ENCODE results near the gene KCNAB1.

KCNAB1 gene

DNA sequence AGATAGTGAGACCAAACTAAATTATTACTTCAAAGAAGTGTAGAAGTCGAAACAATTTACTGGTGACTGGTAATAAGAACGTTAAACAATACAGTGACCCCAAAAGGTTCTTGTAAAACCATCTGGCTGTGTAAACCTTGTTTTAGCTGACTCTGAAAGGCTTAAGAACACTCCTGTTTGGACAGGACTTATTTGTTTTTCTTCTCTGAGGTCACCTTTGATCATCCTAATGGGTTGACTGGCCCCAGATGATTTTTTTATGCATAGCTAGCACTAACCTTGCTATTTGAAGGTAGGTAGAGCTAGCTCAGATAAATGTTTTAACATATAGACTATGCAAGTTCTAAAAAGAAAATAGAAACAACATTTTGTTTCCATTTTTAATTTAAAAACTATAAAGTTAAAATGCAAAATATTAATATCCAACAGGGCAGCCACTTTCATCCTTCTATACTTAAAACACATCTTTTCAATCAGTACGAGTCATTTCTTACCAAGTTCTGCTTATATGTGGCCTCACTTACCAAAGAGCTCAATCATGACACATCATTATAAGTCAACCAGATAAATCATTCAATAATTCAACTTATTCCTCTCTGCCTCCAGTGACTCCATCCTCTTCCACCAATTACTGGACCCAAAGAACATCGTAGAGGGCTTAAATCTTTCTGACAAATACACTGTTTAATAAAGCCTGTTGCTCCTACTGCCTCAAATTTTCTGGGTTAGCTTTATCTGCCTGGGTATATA lies 275.8 kb downstream of the KCNAB1 start:
- no peak overlapping the region for H3K4me3 ChIP-seq (replicated peaks; ENCODE audit: low read depth, low read length)
- TF ChIP-seq, protein P1, sequence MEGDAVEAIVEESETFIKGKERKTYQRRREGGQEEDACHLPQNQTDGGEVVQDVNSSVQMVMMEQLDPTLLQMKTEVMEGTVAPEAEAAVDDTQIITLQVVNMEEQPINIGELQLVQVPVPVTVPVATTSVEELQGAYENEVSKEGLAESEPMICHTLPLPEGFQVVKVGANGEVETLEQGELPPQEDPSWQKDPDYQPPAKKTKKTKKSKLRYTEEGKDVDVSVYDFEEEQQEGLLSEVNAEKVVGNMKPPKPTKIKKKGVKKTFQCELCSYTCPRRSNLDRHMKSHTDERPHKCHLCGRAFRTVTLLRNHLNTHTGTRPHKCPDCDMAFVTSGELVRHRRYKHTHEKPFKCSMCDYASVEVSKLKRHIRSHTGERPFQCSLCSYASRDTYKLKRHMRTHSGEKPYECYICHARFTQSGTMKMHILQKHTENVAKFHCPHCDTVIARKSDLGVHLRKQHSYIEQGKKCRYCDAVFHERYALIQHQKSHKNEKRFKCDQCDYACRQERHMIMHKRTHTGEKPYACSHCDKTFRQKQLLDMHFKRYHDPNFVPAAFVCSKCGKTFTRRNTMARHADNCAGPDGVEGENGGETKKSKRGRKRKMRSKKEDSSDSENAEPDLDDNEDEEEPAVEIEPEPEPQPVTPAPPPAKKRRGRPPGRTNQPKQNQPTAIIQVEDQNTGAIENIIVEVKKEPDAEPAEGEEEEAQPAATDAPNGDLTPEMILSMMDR (IDR thresholded peaks at IDR 0.05; ENCODE audit: low read length, missing control alignments): no peak
- no peak for DNase-seq (ENCODE audit: low read depth)

DNA sequence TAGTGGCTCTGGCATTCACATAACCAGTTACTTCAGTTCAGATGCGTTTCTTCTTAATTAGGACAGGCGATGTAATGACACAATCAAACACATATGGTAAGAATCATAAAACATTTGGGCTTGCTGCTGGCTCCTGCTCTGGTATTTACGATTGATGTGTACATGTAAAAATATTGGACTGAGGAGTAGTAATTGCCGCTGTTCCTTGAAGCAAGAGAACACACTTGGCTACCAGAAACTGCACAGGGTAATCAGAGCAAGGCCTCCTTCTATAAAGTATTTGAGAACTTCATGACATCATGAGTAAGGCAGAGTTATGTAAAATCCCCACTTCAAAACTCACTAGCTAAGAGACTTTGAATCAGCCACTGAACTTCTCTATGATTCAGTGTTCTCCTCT lies 276.5 kb downstream of the KCNAB1 start:
- no peak for DNase-seq (ENCODE audit: low read depth)
- TF ChIP-seq, protein P1 (IDR thresholded peaks at IDR 0.05; ENCODE audit: low read length, missing control alignments): no peak

DNA sequence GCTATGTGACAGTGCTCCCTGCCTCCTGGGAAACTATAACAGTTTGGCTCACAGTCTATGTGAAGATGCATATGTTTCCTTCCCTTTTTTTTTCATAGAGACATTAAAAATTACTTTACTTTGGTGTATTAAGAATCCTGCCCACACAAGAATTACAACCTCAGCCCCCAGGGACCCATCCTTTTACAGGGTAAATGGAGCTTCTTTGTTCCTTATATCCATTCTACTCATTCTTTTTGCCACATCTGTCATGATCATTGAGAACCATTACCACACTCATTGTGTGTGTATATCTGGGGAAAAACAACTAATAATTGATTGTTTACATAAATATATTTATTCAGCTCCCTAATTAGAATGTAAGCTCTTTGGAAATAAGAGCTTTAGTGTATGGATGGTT lies 277.2 kb downstream of the KCNAB1 start:
- TF ChIP-seq, protein P1 (IDR thresholded peaks at IDR 0.05; ENCODE audit: low read length, missing control alignments): no peak
- H3K4me3 ChIP-seq (replicated peaks; ENCODE audit: low read depth, low read length): no peak overlapping the region
- no peak for DNase-seq (ENCODE audit: low read depth)

More for the DNA sequence above, 276.5 kb downstream of the KCNAB1 start:
- H3K4me3 ChIP-seq (replicated peaks; ENCODE audit: low read depth, low read length): no peak overlapping the region

DNA sequence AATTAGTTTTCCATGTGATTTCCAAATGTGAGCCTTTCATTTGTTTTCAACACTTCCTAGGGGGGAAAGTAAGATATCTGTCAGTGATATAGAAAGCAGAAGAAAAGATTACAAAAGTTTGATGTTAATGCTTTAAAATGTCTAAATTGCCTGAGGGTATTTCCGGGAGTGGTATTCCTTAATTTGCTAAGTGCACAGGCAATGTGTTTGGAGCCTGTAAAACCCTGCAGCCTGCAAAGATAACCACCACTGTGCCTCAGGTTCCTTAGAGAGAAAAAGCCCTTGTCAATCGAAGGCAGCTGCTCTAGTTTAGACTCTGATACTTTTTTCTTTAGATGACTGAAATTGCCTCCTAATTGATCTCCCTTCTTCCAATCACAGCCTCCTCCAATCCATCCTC lies 279.7 kb downstream of the KCNAB1 start:
- no peak overlapping the region for H3K4me3 ChIP-seq (replicated peaks; ENCODE audit: low read depth, low read length)
- no peak for DNase-seq (ENCODE audit: low read depth)
- TF ChIP-seq, protein P1 (IDR thresholded peaks at IDR 0.05; ENCODE audit: low read length, missing control alignments): no peak

DNA sequence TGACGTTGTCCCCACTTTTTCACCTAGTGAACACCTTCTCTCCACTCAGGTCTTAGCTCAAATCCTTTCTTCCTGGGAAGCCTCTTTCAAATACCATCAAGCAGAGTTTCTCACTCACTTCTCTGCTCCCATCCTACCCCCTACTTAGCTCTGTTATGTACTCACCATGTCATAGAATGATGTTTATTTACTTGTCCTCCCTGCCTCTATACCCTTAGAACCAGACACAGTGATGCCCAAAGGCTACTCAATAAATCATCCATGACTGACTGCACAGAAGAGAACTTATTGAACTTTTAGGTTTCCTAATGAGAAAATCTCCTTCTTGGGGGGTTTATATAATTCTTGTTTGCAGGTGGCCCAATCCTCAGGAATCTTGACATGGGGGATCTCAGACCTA lies 280.4 kb downstream of the KCNAB1 start:
- H3K4me3 ChIP-seq (replicated peaks; ENCODE audit: low read depth, low read length): no peak overlapping the region

DNA sequence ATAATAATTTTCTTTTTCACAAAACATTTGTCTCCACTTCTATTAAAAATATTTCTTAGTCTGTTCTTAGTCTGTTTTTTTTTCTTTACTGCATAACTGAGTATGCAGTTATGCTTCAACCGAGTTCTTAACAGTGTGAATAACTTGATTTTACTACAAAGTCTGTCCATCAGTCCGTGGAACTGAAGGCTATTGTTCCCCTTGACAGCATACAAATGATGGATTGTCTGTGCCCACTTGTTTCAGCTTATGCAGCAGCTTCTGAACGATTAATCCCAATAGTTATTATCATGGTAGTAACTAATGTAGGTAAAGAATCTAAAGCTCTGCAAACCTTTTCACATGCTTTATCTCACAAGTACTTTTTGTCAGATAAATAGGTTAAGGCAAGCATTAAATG lies 283.8 kb downstream of the KCNAB1 start:
- no peak for DNase-seq (ENCODE audit: low read depth)

More for the DNA sequence above, 280.4 kb downstream of the KCNAB1 start:
- no peak for DNase-seq (ENCODE audit: low read depth)
- TF ChIP-seq, protein P1 (IDR thresholded peaks at IDR 0.05; ENCODE audit: low read length, missing control alignments): no peak

More for the DNA sequence above, 283.8 kb downstream of the KCNAB1 start:
- TF ChIP-seq, protein P1 (IDR thresholded peaks at IDR 0.05; ENCODE audit: low read length, missing control alignments): no peak
- no peak overlapping the region for H3K4me3 ChIP-seq (replicated peaks; ENCODE audit: low read depth, low read length)
